GM19372 (cell line): Measurements from ENCODE around the gene DLGAP1.

Experiments
- ATAC-seq: cut with Tn5 transposase; IDR thresholded peaks from one replicate; pipeline ENCODE4 v1.9.1; 2021; ENCODE audit warnings: mild to moderate bottlenecking, low read depth, moderate library complexity; ENCODE audit not compliant: unreplicated experiment

The DLGAP1 gene

GRCh38 chr18:3914109-3914508 is 541.0 kb downstream of the DLGAP1 start:
- no peak for ATAC-seq

- ATAC-seq, result no peak
Measured at GRCh38 chr18:3912705-3913104, 542.4 kb downstream of the DLGAP1 start.

- no peak for ATAC-seq
Measured at GRCh38 chr18:3911413-3911812, 543.7 kb downstream of the DLGAP1 start.

- ATAC-seq, result no peak
Measured at GRCh38 chr18:3910512-3910911, 544.6 kb downstream of the DLGAP1 start.

- no peak for ATAC-seq
Measured at GRCh38 chr18:3907955-3908354, 547.2 kb downstream of the DLGAP1 start.

- no peak for ATAC-seq
Measured at GRCh38 chr18:3906116-3906750, 548.9 kb downstream of the DLGAP1 start.

- no peak for ATAC-seq
Measured at GRCh38 chr18:3903337-3903736, 551.8 kb downstream of the DLGAP1 start.

- ATAC-seq, result no peak
Measured at GRCh38 chr18:3902676-3903075, 552.4 kb downstream of the DLGAP1 start.

- no peak for ATAC-seq
Measured at GRCh38 chr18:3901811-3902210, 553.3 kb downstream of the DLGAP1 start.

GRCh38 chr18:3901042-3901441 is 554.1 kb downstream of the DLGAP1 start:
- ATAC-seq, result no peak

GRCh38 chr18:3900327-3900726 is 554.8 kb downstream of the DLGAP1 start:
- no peak for ATAC-seq

GRCh38 chr18:3898861-3899613 is 556.1 kb downstream of the DLGAP1 start:
- no peak for ATAC-seq

- no peak for ATAC-seq
Measured at GRCh38 chr18:3892152-3892551, 563.0 kb downstream of the DLGAP1 start.

- ATAC-seq, result no peak
Measured at GRCh38 chr18:3891245-3891644, 563.9 kb downstream of the DLGAP1 start.

- ATAC-seq, result no peak
Measured at GRCh38 chr18:3889803-3890202, 565.3 kb downstream of the DLGAP1 start.

- no peak for ATAC-seq
Measured at GRCh38 chr18:3889121-3889520, 566.0 kb downstream of the DLGAP1 start.

- ATAC-seq, result no peak
Measured at GRCh38 chr18:3886575-3887322, 568.4 kb downstream of the DLGAP1 start.

GRCh38 chr18:3885209-3885792 is 569.8 kb downstream of the DLGAP1 start:
- ATAC-seq, result no peak

GRCh38 chr18:3879836-3880120 is 575.3 kb downstream of the DLGAP1 start:
- ATAC-seq, result no peak

GRCh38 chr18:3879114-3879835 is 575.8 kb downstream of the DLGAP1 start:
- no peak for ATAC-seq

GRCh38 chr18:3878401-3878800 is 576.7 kb downstream of the DLGAP1 start:
- no peak for ATAC-seq
